CD4-positive, alpha-beta T cell (primary cell): ENCODE data around the gene SPSB4. TPM values are rescaled to one million over a fixed set of nuclear protein-coding genes. Genes with fewer than 3 reads are reported as not detected.

Source experiments
- ATAC-seq: fragments of 200-7000 bp; cut with Tn5 transposase; one replicate; pipeline ENCODE4 v1.10.0; 2022; ENCODE audit warnings: mild to moderate bottlenecking; ENCODE audit not compliant: poor library complexity
- CTCF ChIA-PET: fragments of 350-600 bp; sonication (Branson Sonifier 250); formaldehyde crosslinking; loops from one replicate; lab custom pipeline; 2021; ENCODE audit warnings: antibody characterized with exemption, inconsistent platforms; lab: Charles Lee
- POLR2A ChIA-PET: fragments of 350-600 bp; sonication (Branson Sonifier 250); formaldehyde crosslinking; loops from one replicate; lab custom pipeline; 2021; ENCODE audit warnings: antibody characterized with exemption, inconsistent platforms; lab: Charles Lee
- DNase-seq, 14 experiments: peaks; one replicate each; pipeline ENCODE4 v3.0.0-alpha.2; 2013 to 2020; ENCODE audit warnings: mixed read lengths in 2 of 14
- H3K27ac ChIP-seq, 2 donors: one replicate each; pipeline versions ENCODE4 v1.5.1 to v1.7.0; 2013; ENCODE audit warnings: low read length in 2 of 2, low read depth in 1 of 2, mild to moderate bottlenecking in 1 of 2
- H3K27me3 ChIP-seq, 2 experiments: 1 replicate in 1 of 2; 2 replicates in 1 of 2; pipeline versions ENCODE4 v1.6.1 to v1.7.0; 2013; ENCODE audit warnings: low read length in 2 of 2, control low read depth in 1 of 2, mild to moderate bottlenecking in 1 of 2, moderate library complexity in 1 of 2; ENCODE audit not compliant: insufficient read depth in 2 of 2, control insufficient read depth in 1 of 2
- H3K36me3 ChIP-seq: one replicate; pipeline ENCODE4 v1.6.1; 2013; ENCODE audit warnings: low read length, control low read depth; ENCODE audit not compliant: insufficient read depth
- H3K4me1 ChIP-seq: one replicate; pipeline ENCODE4 v1.6.1; 2013; ENCODE audit warnings: low read length, control low read depth; ENCODE audit not compliant: insufficient read depth
- H3K4me3 ChIP-seq: one replicate; pipeline ENCODE4 v1.5.1; 2013; ENCODE audit warnings: mild to moderate bottlenecking, low read length, moderate library complexity
- H3K9me3 ChIP-seq, 2 experiments: 1 replicate in 1 of 2; 2 replicates in 1 of 2; pipeline versions ENCODE4 v1.6.1 to v1.7.0; 2013; ENCODE audit warnings: low read length in 2 of 2, mild to moderate bottlenecking in 2 of 2, control low read depth in 1 of 2, moderate library complexity in 1 of 2; ENCODE audit not compliant: control insufficient read depth in 1 of 2, insufficient read depth in 1 of 2
- H3K27ac Mint-ChIP-seq: one replicate; pipeline ENCODE4 v1.8.0; 2020; ENCODE audit warnings: mixed read lengths
- H3K27me3 Mint-ChIP-seq: one replicate; pipeline ENCODE4 v1.8.0; 2021; ENCODE audit warnings: mixed read lengths
- H3K36me3 Mint-ChIP-seq: one replicate; pipeline ENCODE4 v1.8.0; 2021; ENCODE audit warnings: low read depth, mixed read lengths
- H3K4me1 Mint-ChIP-seq: one replicate; pipeline ENCODE4 v1.8.0; 2021; ENCODE audit warnings: low read depth, mixed read lengths
- H3K4me3 Mint-ChIP-seq: one replicate; pipeline ENCODE4 v1.8.0; 2020; ENCODE audit warnings: mild to moderate bottlenecking, mixed read lengths
- H3K9me3 Mint-ChIP-seq: one replicate; pipeline ENCODE4 v1.8.0; 2020; ENCODE audit warnings: mixed read lengths
- intact Hi-C, 2 experiments: fragments of 100-400 bp; cut with DNase I in 1 of 2; cut with micrococcal nuclease in 1 of 2; formaldehyde crosslinking; loops; one replicate each; pipeline versions ENCODE4 v1.15.1 to v1.9.0; 2023 to 2025; cut with DNase I, micrococcal nuclease
- total RNA-seq, 174 experiments: library from RNA in 2 of 174; stranded (reverse) in 2 of 174; gene quantifications; one replicate each; pipeline ENCODE4 v1.2.3 and lab custom pipeline; 2021 to 2026
- TF ChIP-seq, protein P1 (sequence below): fragments of 200-600 bp; IDR thresholded peaks from one replicate; pipeline ENCODE4 v1.8.0; 2022; ENCODE audit warnings: antibody characterized with exemption, mild to moderate bottlenecking

The SPSB4 gene
- total RNA-seq, 2 experiments from 2014 or later = not detected

DNA sequence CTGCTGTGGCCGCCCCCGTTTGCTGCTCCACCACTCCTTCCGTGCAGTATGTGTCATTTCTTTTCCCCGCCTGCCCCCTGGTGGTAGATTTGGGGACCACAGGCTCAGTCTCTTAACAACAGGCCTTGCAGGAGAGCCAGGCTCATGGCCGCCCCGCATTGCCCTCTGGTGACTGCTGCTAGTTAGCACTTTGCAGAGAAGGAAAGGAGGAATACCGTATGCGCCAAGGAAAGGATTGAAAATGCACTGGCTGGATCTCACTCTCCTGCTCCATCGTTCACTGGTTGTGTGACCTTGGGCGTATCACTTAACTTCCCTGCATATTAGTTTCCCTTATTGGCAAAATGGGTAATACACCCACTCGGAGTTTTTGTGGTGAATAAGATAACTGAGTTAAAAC is 141.2 kb downstream of the SPSB4 start:
- H3K36me3 ChIP-seq = no peaks in the 10 kb centered on the region
- peaks cover 7 to 9% of the 10 kb centered on the region in 2 experiments for H3K27me3 ChIP-seq
- no peaks in the 10 kb centered on the region for H3K36me3 Mint-ChIP-seq
- TF ChIP-seq, protein P1, sequence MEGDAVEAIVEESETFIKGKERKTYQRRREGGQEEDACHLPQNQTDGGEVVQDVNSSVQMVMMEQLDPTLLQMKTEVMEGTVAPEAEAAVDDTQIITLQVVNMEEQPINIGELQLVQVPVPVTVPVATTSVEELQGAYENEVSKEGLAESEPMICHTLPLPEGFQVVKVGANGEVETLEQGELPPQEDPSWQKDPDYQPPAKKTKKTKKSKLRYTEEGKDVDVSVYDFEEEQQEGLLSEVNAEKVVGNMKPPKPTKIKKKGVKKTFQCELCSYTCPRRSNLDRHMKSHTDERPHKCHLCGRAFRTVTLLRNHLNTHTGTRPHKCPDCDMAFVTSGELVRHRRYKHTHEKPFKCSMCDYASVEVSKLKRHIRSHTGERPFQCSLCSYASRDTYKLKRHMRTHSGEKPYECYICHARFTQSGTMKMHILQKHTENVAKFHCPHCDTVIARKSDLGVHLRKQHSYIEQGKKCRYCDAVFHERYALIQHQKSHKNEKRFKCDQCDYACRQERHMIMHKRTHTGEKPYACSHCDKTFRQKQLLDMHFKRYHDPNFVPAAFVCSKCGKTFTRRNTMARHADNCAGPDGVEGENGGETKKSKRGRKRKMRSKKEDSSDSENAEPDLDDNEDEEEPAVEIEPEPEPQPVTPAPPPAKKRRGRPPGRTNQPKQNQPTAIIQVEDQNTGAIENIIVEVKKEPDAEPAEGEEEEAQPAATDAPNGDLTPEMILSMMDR = peak; percentile 99
- intact Hi-C loops = loop anchor here (1.0 to 5.0 kb wide), 7 partner anchors 65 to 1765 kb away; no protein-coding TSS in a partner anchor
- peaks cover 10% of the 10 kb centered on the region for H3K4me1 Mint-ChIP-seq
- no peak overlapping the region for H3K4me3 ChIP-seq
- peaks cover 14% of the 10 kb centered on the region for H3K27me3 Mint-ChIP-seq
- H3K9me3 ChIP-seq = no peaks in the 10 kb centered on the region
- no peak overlapping the region for H3K27ac ChIP-seq
- no peak overlapping the region for H3K27ac Mint-ChIP-seq
- no peak overlapping the region for H3K4me3 Mint-ChIP-seq
- ChIA-PET CTCF (interaction anchor here (0.7 to 1.7 kb wide), 16 partner anchors 9 to 294 kb away, joined by 3 to 7 read pairs (median 4); partner anchors contain the start of gene PXYLP1), POLR2A (interaction anchor here (0.7 to 1.8 kb wide), 3 partner anchors 39 to 251 kb away, joined by 3 to 6 read pairs (median 3); partner anchors contain the start of genes PXYLP1 and SLC25A36)
- H3K4me1 ChIP-seq = no peaks in the 10 kb centered on the region
- DNase-seq (peak; percentile 92 to 99 (median 97)), ATAC-seq (peak; percentile 100)
- no peaks in the 10 kb centered on the region for H3K9me3 Mint-ChIP-seq

DNA sequence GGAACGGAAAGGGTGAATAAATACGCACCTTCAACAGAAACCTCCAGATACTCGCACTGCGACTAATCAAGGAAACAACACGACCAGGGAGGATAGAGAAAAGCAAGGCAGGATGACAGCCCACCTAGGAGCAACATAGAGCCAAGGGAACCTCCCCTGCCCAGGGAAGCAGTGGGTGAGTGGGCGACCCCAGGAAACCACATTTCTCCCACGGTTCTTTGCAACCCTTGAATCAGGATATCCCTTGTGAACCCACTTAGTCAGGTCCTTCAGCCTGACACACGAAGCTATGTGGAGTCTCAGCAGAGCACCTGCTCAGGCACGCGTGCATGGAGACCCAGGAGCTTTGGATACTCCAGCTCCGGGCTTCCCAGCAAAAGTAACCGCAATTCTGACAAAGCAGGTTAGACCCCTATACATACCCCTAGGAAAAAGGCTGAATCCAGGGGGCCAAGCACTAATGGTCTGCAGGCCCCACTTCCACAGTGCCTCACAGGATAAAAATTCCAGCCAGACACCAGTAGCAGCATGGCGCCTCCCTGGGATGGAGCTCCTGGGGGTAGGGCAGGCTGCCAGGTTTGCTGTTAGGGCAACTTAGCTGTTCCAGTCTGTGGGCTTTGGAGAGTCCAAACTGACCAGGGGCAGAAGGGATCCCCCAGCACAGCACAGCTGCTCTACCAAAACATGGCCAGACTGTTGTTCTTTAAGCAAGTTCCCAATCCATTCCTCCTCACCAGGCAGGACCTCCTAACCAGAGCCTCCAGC is 142.1 kb downstream of the SPSB4 start:
- H3K27me3 Mint-ChIP-seq = peaks cover 14% of the 10 kb centered on the region
- H3K9me3 ChIP-seq = no peaks in the 10 kb centered on the region
- no peaks in the 10 kb centered on the region for H3K36me3 Mint-ChIP-seq
- no peaks in the 10 kb centered on the region for H3K9me3 Mint-ChIP-seq
- ChIA-PET POLR2A (interaction anchor here (1.0 to 1.8 kb wide), 2 partner anchors 38 to 41 kb away, joined by 3 to 6 read pairs; partner anchors contain the start of gene PXYLP1), CTCF (interaction anchor here (1.6 to 1.7 kb wide), 3 partner anchors 9 to 62 kb away, joined by 5 to 7 read pairs (median 6); partner anchors contain the start of gene PXYLP1)
- DNase-seq (no peak), ATAC-seq (no peak)
- no peak overlapping the region for H3K27ac ChIP-seq
- peaks cover 10% of the 10 kb centered on the region for H3K4me1 Mint-ChIP-seq
- intact Hi-C loops = loop anchor here (2.0 to 5.0 kb wide), 4 partner anchors 64 to 1766 kb away; no protein-coding TSS in a partner anchor
- H3K4me1 ChIP-seq = no peaks in the 10 kb centered on the region
- no peaks in the 10 kb centered on the region for H3K36me3 ChIP-seq
- H3K4me3 ChIP-seq = no peak overlapping the region
- TF ChIP-seq, protein P1 = no peak
- no peak overlapping the region for H3K27ac Mint-ChIP-seq
- H3K4me3 Mint-ChIP-seq = no peak overlapping the region
- peaks cover 7 to 9% of the 10 kb centered on the region in 2 experiments for H3K27me3 ChIP-seq

Other genes starting within 250 kb of the SPSB4 start
- 100 to 1,000 TPM; 166 to 171 TPM for gene SLC25A36, start 109.5 kb upstream of the SPSB4 start, total RNA-seq
- 10 to 100 TPM; 21.2 to 22.6 TPM for gene PXYLP1, start 180.5 kb downstream of the SPSB4 start, total RNA-seq